Measurements from ENCODE around the gene L2HGDH. TPM values are rescaled to one million over a fixed set of nuclear protein-coding genes. Genes with fewer than 3 reads are reported as not detected.

The L2HGDH gene
- total and polyA plus RNA-seq, 2 of the 4 experiments (the other 2 are of a cell fraction), result 3.1 to 3.8 TPM

DNA sequence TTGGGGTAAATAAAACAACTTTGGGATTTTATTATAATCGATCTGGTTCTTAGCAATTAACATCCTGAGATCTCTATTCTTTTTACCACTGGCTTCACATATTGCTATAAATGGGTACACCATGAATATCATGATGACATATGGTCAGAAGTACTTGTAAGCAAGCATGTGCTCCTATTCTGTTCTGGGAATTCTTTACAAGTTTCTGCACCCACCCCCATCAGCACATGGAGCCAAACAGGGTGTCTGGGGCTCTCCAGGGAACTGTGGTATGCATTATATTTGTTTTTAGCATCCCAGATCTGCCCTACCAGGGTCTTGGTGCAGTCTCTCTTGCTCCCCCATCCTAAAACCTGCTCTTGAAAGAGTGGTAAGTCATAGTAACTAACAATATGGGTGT, 31.4 kb upstream of the L2HGDH start:
- no CpG with 5 or more reads among the region's 1 CpG for whole genome bisulfite sequencing, 2 experiments (ENCODE audit: extremely low coverage in 2 of 2, insufficient read length in 1 of 2)
- H3K36me3 ChIP-seq (ENCODE audit: control insufficient read depth, insufficient read depth, low read length), result no peaks in the 10 kb centered on the region
- H3K4me2 ChIP-seq (ENCODE audit: low read depth, low read length), result no peak overlapping the region
- peak overlapping the region; percentile 5; the same call in 1 of the 2 replicates for H3K27ac ChIP-seq (ENCODE audit: insufficient read depth, low read length)
- TF ChIP-seq, protein P1, sequence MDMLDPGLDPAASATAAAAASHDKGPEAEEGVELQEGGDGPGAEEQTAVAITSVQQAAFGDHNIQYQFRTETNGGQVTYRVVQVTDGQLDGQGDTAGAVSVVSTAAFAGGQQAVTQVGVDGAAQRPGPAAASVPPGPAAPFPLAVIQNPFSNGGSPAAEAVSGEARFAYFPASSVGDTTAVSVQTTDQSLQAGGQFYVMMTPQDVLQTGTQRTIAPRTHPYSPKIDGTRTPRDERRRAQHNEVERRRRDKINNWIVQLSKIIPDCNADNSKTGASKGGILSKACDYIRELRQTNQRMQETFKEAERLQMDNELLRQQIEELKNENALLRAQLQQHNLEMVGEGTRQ (IDR thresholded peaks at IDR 0.05; ENCODE audit: low read depth, low read length), result no peak
- TF ChIP-seq ELK1 (IDR thresholded peaks at IDR 0.05; ENCODE audit: borderline replicate concordance, low read depth, low read length) (no peak), RFX5 (IDR thresholded peaks at IDR 0.05; ENCODE audit: low read depth, low read length) (no peak), NFE2L2 (IDR thresholded peaks at IDR 0.05; ENCODE audit: low read depth, low read length) (no peak), POLR2A (IDR thresholded peaks at IDR 0.05; ENCODE audit: low read depth, low read length) (no peak), FOS (IDR thresholded peaks at IDR 0.05; ENCODE audit: low read depth, low read length) (no peak), CEBPB (IDR thresholded peaks at IDR 0.05; ENCODE audit: low read depth, low read length) (no peak), SMC3 (IDR thresholded peaks at IDR 0.05; ENCODE audit: low read depth, low read length) (no peak), MAZ (IDR thresholded peaks at IDR 0.05; ENCODE audit: borderline replicate concordance, low read depth, low read length) (no peak), MAFK (IDR thresholded peaks at IDR 0.05; ENCODE audit: low read depth, low read length) (no peak), BHLHE40 (IDR thresholded peaks at IDR 0.05; ENCODE audit: low read depth, low read length) (no peak), MXI1 (IDR thresholded peaks at IDR 0.05; ENCODE audit: borderline replicate concordance, low read depth, low read length) (no peak), RAD21 (IDR thresholded peaks at IDR 0.05; ENCODE audit: low read length) (no peak), RCOR1 (IDR thresholded peaks at IDR 0.05; ENCODE audit: insufficient replicate concordance, low read length) (no peak), CHD1 (IDR thresholded peaks at IDR 0.05; ENCODE audit: low read depth, low read length) (no peak)
- TF ChIP-seq, protein P2, sequence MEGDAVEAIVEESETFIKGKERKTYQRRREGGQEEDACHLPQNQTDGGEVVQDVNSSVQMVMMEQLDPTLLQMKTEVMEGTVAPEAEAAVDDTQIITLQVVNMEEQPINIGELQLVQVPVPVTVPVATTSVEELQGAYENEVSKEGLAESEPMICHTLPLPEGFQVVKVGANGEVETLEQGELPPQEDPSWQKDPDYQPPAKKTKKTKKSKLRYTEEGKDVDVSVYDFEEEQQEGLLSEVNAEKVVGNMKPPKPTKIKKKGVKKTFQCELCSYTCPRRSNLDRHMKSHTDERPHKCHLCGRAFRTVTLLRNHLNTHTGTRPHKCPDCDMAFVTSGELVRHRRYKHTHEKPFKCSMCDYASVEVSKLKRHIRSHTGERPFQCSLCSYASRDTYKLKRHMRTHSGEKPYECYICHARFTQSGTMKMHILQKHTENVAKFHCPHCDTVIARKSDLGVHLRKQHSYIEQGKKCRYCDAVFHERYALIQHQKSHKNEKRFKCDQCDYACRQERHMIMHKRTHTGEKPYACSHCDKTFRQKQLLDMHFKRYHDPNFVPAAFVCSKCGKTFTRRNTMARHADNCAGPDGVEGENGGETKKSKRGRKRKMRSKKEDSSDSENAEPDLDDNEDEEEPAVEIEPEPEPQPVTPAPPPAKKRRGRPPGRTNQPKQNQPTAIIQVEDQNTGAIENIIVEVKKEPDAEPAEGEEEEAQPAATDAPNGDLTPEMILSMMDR (conservative IDR thresholded peaks at IDR 0.05; ENCODE audit: low read depth, low read length), result no peak
- H3K4me1 ChIP-seq (ENCODE audit: control insufficient read depth, insufficient read depth, low read length), result peaks cover 22% of the 10 kb centered on the region
- H3K9me1 ChIP-seq (ENCODE audit: insufficient read depth, low read length), result peaks cover 16% of the 10 kb centered on the region
- in situ Hi-C loops (cut with MboI; ENCODE audit: low sequenced_read_pairs), result no loop called here
- H4K20me1 ChIP-seq (ENCODE audit: insufficient read depth, low read length), result no peaks in the 10 kb centered on the region
- H4K5ac ChIP-seq (ENCODE audit: low read depth, low read length), result peak overlapping the region; percentile 1; the same call in 1 of the 2 replicates
- H2BK120ac ChIP-seq (ENCODE audit: low read depth, low read length), result peak overlapping the region; percentile 81
- H2AK9ac ChIP-seq (replicated peaks; ENCODE audit: low read depth, low read length, poor library complexity), result no peak overlapping the region
- no peak overlapping the region for H2AFZ ChIP-seq (replicated peaks; ENCODE audit: low read length, poor library complexity)
- H3K27me3 ChIP-seq (ENCODE audit: control insufficient read depth, insufficient read depth, low read length), result no peaks in the 10 kb centered on the region
- H2BK15ac ChIP-seq (ENCODE audit: low read depth, low read length), result peak overlapping the region; percentile 57; the same call in 1 of the 3 replicates
- 0 out of 2 replicates have a peak overlapping the region, but pooled peaks have one; percentile 17 for H3K56ac ChIP-seq (ENCODE audit: extremely low read depth, insufficient read depth, low read length)
- BruUV-seq (replicated peaks), result no TSS peak
- H2BK20ac ChIP-seq (ENCODE audit: low read depth, low read length), result peak overlapping the region; percentile 92
- intact Hi-C loops (cut with micrococcal nuclease), result loop anchor here (2.0 kb wide), 1 partner anchor 189 kb away; the partner anchor contains the start of gene MAP4K5
- CTCF ChIA-PET, result interaction anchor here (1.1 to 1.2 kb wide), 2 partner anchors 54 to 180 kb away, joined by 3 read pairs; partner anchors contain the start of gene CDKL1
- dilution Hi-C loops (cut with HindIII; ENCODE audit: low sequenced_read_pairs, unreplicated experiment), result no loop called here
- no peak overlapping the region for H3K9ac ChIP-seq (ENCODE audit: low read depth, low read length)
- ATAC-seq (ENCODE audit: low read depth) (no peak), DNase-seq (no peak)
- peak overlapping the region; percentile 81; the same call in 1 of the 2 replicates for H3K4ac ChIP-seq (ENCODE audit: low read depth, low read length)
- H3K23ac ChIP-seq (ENCODE audit: low read depth, low read length), result no peak overlapping the region; the same call in 1 of the 2 replicates
- no peaks in the 10 kb centered on the region for H3K9me3 ChIP-seq (ENCODE audit: control insufficient read depth, insufficient read depth, low read length)
- peak overlapping the region; percentile 84; the same call in 1 of the 2 replicates for H4K91ac ChIP-seq (ENCODE audit: insufficient read depth, low read depth, low read length)
- peaks cover 0 to 20% of the 10 kb centered on the region in 2 experiments; a peak in 1 of 4 replicates for H3K79me1 ChIP-seq (ENCODE audit: low read depth in 1 of 2, low read length in 2 of 2)
- H2AK5ac ChIP-seq (ENCODE audit: low read depth, low read length), result no peak overlapping the region; the same call in 1 of the 2 replicates
- H3K18ac ChIP-seq (ENCODE audit: low read depth, low read length), result peak overlapping the region; percentile 10; the same call in 1 of the 2 replicates
- peak overlapping the region in 1 of 2 experiments; percentile 62; a peak in 2 of 4 replicates for H4K8ac ChIP-seq (ENCODE audit: low read depth in 2 of 2, low read length in 2 of 2)
- POLR2A ChIA-PET (ENCODE audit: unreplicated experiment), result no interaction called here
- H2BK5ac ChIP-seq (ENCODE audit: low read depth, low read length, poor library complexity, severe bottlenecking), result no peak overlapping the region
- H3K4me3 ChIP-seq (ENCODE audit: insufficient read depth, low read depth, low read length), result no peak overlapping the region
- H3K14ac ChIP-seq (replicated peaks; ENCODE audit: low read depth, low read length), result no peak overlapping the region

All from IMR-90 (cell line).